MM.1S (cell line): Measurements from ENCODE around the gene CD101.

ENCODE experiments used
- CTCF ChIP-seq: fragments of 300-600 bp; sonication (generic); IDR thresholded peaks from 2 replicates; pipeline ENCODE4 v1.5.1; 2016; ENCODE audit warnings: antibody characterized with exemption, low read length, mixed read lengths
- EZH2 ChIP-seq: fragments of 300-600 bp; sonication (generic); optimal IDR thresholded peaks from 2 replicates; pipeline ENCODE3; 2017; ENCODE audit warnings: low read depth, mild to moderate bottlenecking, antibody characterized with exemption, low read length, mixed read lengths

GRCh38 chr1:116983112-116983511 is 18.4 kb upstream of the CD101 start:
- no peak for TF ChIP-seq CTCF
- TF ChIP-seq EZH2: no peak
